ENCODE results near the gene TOX2. TPM values are rescaled to one million over a fixed set of nuclear protein-coding genes. Genes with fewer than 3 reads are reported as not detected.
"Not testable (repeated sequence)": the region's sequence is repeated elsewhere in the genome, so short reads cannot be mapped to it uniquely, and the experiment has no call there.

TOX2 gene
- total RNA-seq, 1 donor from 2014 or later = 0.16 TPM

DNA sequence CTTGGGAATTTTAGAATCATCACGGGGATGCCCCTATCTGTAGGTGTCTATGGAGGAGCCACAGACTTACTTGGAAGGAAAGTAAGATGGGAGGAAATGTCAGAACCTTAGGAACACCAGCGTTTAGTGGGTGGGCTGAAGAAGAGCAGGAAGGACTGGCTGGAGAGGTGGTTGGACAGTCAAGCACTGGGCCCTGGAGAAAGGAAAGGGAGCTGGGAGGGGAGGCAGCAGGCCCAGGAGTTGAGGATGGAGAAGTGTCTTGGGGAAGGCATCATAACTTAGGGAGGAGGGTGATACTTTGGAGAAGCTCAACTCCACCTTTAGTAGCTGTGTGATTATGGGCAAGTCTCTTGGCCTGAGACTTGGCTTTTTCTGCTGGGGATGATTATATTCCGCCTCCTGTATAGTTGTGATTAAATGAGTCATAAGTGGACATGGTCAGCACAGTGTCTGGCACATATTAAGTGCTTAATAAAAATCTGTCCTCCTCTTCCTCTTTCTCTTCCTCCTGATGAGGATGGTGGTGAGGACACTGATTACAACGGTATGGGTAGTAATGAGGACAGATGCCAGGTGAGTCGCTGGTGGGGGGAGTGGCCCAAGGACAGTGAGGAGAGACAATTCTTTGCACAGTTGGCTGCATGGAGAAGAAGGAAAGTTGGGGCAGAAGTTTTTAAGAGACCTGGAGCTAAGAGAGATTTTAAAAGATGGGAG lies 125.7 kb downstream of the TOX2 start:
- Histone ChIP-seq H3K4me3 (ENCODE audit: insufficient read depth, low read depth, low read length) (no peak overlapping the region), H3K9me3 (ENCODE audit: insufficient read depth, low read depth, low read length) (no peaks in the 10 kb centered on the region), H3K4me2 (ENCODE audit: low read length) (no peak overlapping the region), H3K9ac (ENCODE audit: low read length) (no peak overlapping the region), H3K36me3 (ENCODE audit: insufficient read depth, low read length) (no peaks in the 10 kb centered on the region), H3K27me3 (ENCODE audit: insufficient read depth, low read length) (peaks cover 4% of the 10 kb centered on the region), H2AFZ (ENCODE audit: low read depth, low read length) (no peak overlapping the region), H3K4me1 (ENCODE audit: insufficient read depth, low read length) (no peaks in the 10 kb centered on the region), H3K27ac (ENCODE audit: low read depth, low read length) (no peak overlapping the region), H3K79me2 (ENCODE audit: insufficient read depth, low read length) (no peaks in the 10 kb centered on the region), H4K20me1 (ENCODE audit: insufficient read depth, low read length) (no peaks in the 10 kb centered on the region)
- Mint-ChIP-seq H3K27ac (ENCODE audit: unreplicated experiment) (no peak overlapping the region), H3K27me3 (ENCODE audit: low read depth, unreplicated experiment) (peaks cover 56% of the 10 kb centered on the region), H3K4me1 (ENCODE audit: low read depth, unreplicated experiment) (no peaks in the 10 kb centered on the region), H3K9me3 (ENCODE audit: unreplicated experiment) (peaks cover under 1% of the 10 kb centered on the region), H3K4me3 (ENCODE audit: unreplicated experiment) (no peak overlapping the region), H3K36me3 (ENCODE audit: low read depth, unreplicated experiment) (no peaks in the 10 kb centered on the region)
- no peak for TF ChIP-seq EZH2 (IDR thresholded peaks at IDR 0.05; ENCODE audit: insufficient read depth, low read length)
- TF ChIP-seq, protein P1, sequence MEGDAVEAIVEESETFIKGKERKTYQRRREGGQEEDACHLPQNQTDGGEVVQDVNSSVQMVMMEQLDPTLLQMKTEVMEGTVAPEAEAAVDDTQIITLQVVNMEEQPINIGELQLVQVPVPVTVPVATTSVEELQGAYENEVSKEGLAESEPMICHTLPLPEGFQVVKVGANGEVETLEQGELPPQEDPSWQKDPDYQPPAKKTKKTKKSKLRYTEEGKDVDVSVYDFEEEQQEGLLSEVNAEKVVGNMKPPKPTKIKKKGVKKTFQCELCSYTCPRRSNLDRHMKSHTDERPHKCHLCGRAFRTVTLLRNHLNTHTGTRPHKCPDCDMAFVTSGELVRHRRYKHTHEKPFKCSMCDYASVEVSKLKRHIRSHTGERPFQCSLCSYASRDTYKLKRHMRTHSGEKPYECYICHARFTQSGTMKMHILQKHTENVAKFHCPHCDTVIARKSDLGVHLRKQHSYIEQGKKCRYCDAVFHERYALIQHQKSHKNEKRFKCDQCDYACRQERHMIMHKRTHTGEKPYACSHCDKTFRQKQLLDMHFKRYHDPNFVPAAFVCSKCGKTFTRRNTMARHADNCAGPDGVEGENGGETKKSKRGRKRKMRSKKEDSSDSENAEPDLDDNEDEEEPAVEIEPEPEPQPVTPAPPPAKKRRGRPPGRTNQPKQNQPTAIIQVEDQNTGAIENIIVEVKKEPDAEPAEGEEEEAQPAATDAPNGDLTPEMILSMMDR (IDR thresholded peaks at IDR 0.05; ENCODE audit: insufficient read depth, low read depth, low read length) = no peak
- DNase-seq (ENCODE audit: low read depth) (no peak), FAIRE-seq (no peak)

DNA sequence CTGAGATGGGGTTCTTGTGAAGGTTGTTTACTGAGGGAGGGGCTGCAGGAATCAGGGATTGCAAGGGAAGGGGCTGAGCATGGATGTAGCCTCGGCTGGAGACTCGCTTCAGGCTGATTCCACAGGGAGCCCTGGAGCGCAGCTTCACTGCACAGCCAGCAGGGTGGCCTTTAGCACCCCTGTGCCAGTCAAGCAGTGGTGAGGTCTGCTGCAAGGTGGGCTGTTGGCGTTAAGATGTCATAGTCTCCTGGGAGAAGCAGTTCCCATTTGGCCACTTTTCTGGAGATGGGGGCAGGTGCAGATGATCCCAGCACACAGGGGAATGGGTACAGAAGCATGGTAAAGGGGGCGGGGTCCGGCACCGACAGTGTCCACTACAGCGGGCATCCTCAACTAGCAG lies 126.3 kb downstream of the TOX2 start:
- peaks cover 4% of the 10 kb centered on the region for H3K27me3 ChIP-seq (ENCODE audit: insufficient read depth, low read length)
- no peaks in the 10 kb centered on the region for H3K79me2 ChIP-seq (ENCODE audit: insufficient read depth, low read length)
- H3K27ac Mint-ChIP-seq (ENCODE audit: unreplicated experiment) = no peak overlapping the region
- DNase-seq (ENCODE audit: low read depth) (no peak), FAIRE-seq (no peak)
- H3K4me3 Mint-ChIP-seq (ENCODE audit: unreplicated experiment) = no peak overlapping the region
- peaks cover 53% of the 10 kb centered on the region for H3K27me3 Mint-ChIP-seq (ENCODE audit: low read depth, unreplicated experiment)
- no peaks in the 10 kb centered on the region for H4K20me1 ChIP-seq (ENCODE audit: insufficient read depth, low read length)
- TF ChIP-seq EZH2 (IDR thresholded peaks at IDR 0.05; ENCODE audit: insufficient read depth, low read length) = no peak
- TF ChIP-seq, protein P1 (IDR thresholded peaks at IDR 0.05; ENCODE audit: insufficient read depth, low read depth, low read length) = no peak
- H3K4me2 ChIP-seq (ENCODE audit: low read length) = no peak overlapping the region
- no peak overlapping the region for H3K4me3 ChIP-seq (ENCODE audit: insufficient read depth, low read depth, low read length)
- H3K4me1 ChIP-seq (ENCODE audit: insufficient read depth, low read length) = no peaks in the 10 kb centered on the region
- no peak overlapping the region for H3K27ac ChIP-seq (ENCODE audit: low read depth, low read length)
- no peaks in the 10 kb centered on the region for H3K36me3 ChIP-seq (ENCODE audit: insufficient read depth, low read length)
- no peak overlapping the region for H2AFZ ChIP-seq (ENCODE audit: low read depth, low read length)
- H3K9ac ChIP-seq (ENCODE audit: low read length) = no peak overlapping the region
- no peaks in the 10 kb centered on the region for H3K9me3 Mint-ChIP-seq (ENCODE audit: unreplicated experiment)
- no peaks in the 10 kb centered on the region for H3K9me3 ChIP-seq (ENCODE audit: insufficient read depth, low read depth, low read length)
- H3K4me1 Mint-ChIP-seq (ENCODE audit: low read depth, unreplicated experiment) = no peaks in the 10 kb centered on the region
- no peaks in the 10 kb centered on the region for H3K36me3 Mint-ChIP-seq (ENCODE audit: low read depth, unreplicated experiment)

DNA sequence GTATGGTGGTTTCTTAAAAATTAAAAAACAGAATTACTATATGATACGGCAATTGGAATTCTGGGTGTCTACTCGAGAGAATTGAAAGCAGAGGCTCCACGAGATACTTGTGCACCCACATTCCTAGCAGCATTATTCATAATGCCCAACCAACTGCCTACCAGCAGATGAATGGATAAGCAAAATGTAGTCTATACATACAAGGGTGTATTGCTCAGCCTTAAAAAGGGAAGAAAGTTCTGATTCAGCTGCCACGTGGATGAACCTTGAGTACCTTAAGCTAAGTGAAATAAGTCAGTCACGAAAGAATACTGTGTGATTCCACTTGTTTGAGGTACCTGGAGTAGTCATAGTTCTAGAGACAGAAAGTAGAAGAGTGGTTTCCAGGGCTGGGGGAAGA lies 130.1 kb downstream of the TOX2 start:
- H3K4me3 ChIP-seq (ENCODE audit: insufficient read depth, low read depth, low read length); H3K36me3 ChIP-seq (ENCODE audit: insufficient read depth, low read length); H3K27me3 ChIP-seq (ENCODE audit: insufficient read depth, low read length); H2AFZ ChIP-seq (ENCODE audit: low read depth, low read length); H3K27ac Mint-ChIP-seq (ENCODE audit: unreplicated experiment); H3K4me1 ChIP-seq (ENCODE audit: insufficient read depth, low read length); DNase-seq (ENCODE audit: low read depth); H4K20me1 ChIP-seq (ENCODE audit: insufficient read depth, low read length); FAIRE-seq; H3K9me3 Mint-ChIP-seq (ENCODE audit: unreplicated experiment); H3K36me3 Mint-ChIP-seq (ENCODE audit: low read depth, unreplicated experiment); H3K4me1 Mint-ChIP-seq (ENCODE audit: low read depth, unreplicated experiment); H3K4me2 ChIP-seq (ENCODE audit: low read length); H3K9ac ChIP-seq (ENCODE audit: low read length); H3K4me3 Mint-ChIP-seq (ENCODE audit: unreplicated experiment); H3K9me3 ChIP-seq (ENCODE audit: insufficient read depth, low read depth, low read length); H3K27ac ChIP-seq (ENCODE audit: low read depth, low read length); H3K79me2 ChIP-seq (ENCODE audit: insufficient read depth, low read length): not testable (repeated sequence)
- H3K27me3 Mint-ChIP-seq (ENCODE audit: low read depth, unreplicated experiment) = peaks cover 28% of the 10 kb centered on the region
